IMR-90 (cell line): ENCODE measurements around the gene RAD51B. TPM values are rescaled to one million over a fixed set of nuclear protein-coding genes. Genes with fewer than 3 reads are reported as not detected.

Experiments
- ATAC-seq: fragments of 200-7000 bp; cut with Tn5 transposase; 2 replicates; pipeline ENCODE4 v1.9.1; 2020; ENCODE audit warnings: low read depth, mild to moderate bottlenecking, moderate library complexity
- BruUV-seq: library from RNA; stranded (reverse); fragments of 400-500 nt; replicated peaks from 2 replicates; lab custom pipeline; 2021; lab: Mats Ljungman, UMichigan
- CTCF ChIA-PET: fragments of 300-600 bp; formaldehyde crosslinking; extraction: SDS; loops from one replicate; lab custom pipeline; 2021; ENCODE audit warnings: antibody characterized with exemption; lab: Yijun Ruan, JAX
- POLR2A ChIA-PET: fragments of 300-600 bp; sonication (Branson Sonifier 250); formaldehyde crosslinking; loops from one replicate; lab custom pipeline; 2022; ENCODE audit warnings: antibody characterized with exemption; ENCODE audit not compliant: unreplicated experiment; lab: Charles Lee
- DNase-seq: peaks from one replicate; pipeline ENCODE4 v3.0.0; 2013
- H2AFZ ChIP-seq: replicated peaks from 2 replicates; pipeline ENCODE3; 2013; ENCODE audit warnings: low read length, mild to moderate bottlenecking; ENCODE audit not compliant: poor library complexity
- H2AK5ac ChIP-seq: 2 replicates; pipeline ENCODE4 v1.6.1; 2013; ENCODE audit warnings: low read depth, low read length, inconsistent platforms
- H2AK9ac ChIP-seq: replicated peaks from 2 replicates; pipeline ENCODE3; 2013; ENCODE audit warnings: mild to moderate bottlenecking, low read depth, low read length, moderate library complexity; ENCODE audit not compliant: poor library complexity
- H2BK120ac ChIP-seq: 2 replicates; pipeline ENCODE4 v1.6.1; 2013; ENCODE audit warnings: low read depth, low read length, inconsistent platforms
- H2BK15ac ChIP-seq: 3 replicates; pipeline ENCODE4 v1.6.1; 2013; ENCODE audit warnings: low read depth, low read length, inconsistent platforms
- H2BK20ac ChIP-seq: 2 replicates; pipeline ENCODE4 v1.6.1; 2013; ENCODE audit warnings: low read depth, mild to moderate bottlenecking, inconsistent platforms, low read length, moderate library complexity
- H2BK5ac ChIP-seq: 2 replicates; pipeline ENCODE4 v1.6.1; 2013; ENCODE audit warnings: mild to moderate bottlenecking, low read depth, low read length, inconsistent platforms; ENCODE audit not compliant: poor library complexity, severe bottlenecking
- H3K14ac ChIP-seq: replicated peaks from 2 replicates; pipeline ENCODE4 v1.6.1; 2013; ENCODE audit warnings: low read depth, low read length, inconsistent platforms
- H3K18ac ChIP-seq: 2 replicates; pipeline ENCODE4 v1.6.1; 2013; ENCODE audit warnings: low read depth, low read length, control low read depth
- H3K23ac ChIP-seq: 2 replicates; pipeline ENCODE4 v1.6.1; 2013; ENCODE audit warnings: low read depth, low read length, inconsistent platforms
- H3K27ac ChIP-seq: 2 replicates; pipeline ENCODE4 v1.5.1; 2013; ENCODE audit warnings: mild to moderate bottlenecking, control low read depth, low read length; ENCODE audit not compliant: insufficient read depth
- H3K27me3 ChIP-seq: 2 replicates; pipeline ENCODE4 v1.6.1; 2013; ENCODE audit warnings: low read length; ENCODE audit not compliant: control insufficient read depth, insufficient read depth
- H3K36me3 ChIP-seq: 2 replicates; pipeline ENCODE4 v1.6.1; 2013; ENCODE audit warnings: low read length, mixed read lengths; ENCODE audit not compliant: control insufficient read depth, insufficient read depth
- H3K4ac ChIP-seq: 2 replicates; pipeline ENCODE4 v1.6.1; 2013; ENCODE audit warnings: low read depth, low read length, inconsistent platforms
- H3K4me1 ChIP-seq: 2 replicates; pipeline ENCODE4 v1.6.1; 2013; ENCODE audit warnings: low read length, mixed read lengths; ENCODE audit not compliant: control insufficient read depth, insufficient read depth
- H3K4me2 ChIP-seq: 2 replicates; pipeline ENCODE4 v1.6.1; 2013; ENCODE audit warnings: low read depth, mild to moderate bottlenecking, control low read depth, low read length, moderate library complexity
- H3K4me3 ChIP-seq: 2 replicates; pipeline ENCODE4 v1.5.1; 2013; ENCODE audit warnings: low read depth, mild to moderate bottlenecking, control low read depth, low read length, moderate library complexity; ENCODE audit not compliant: insufficient read depth
- H3K56ac ChIP-seq: 2 replicates; pipeline ENCODE4 v1.6.1; 2013; ENCODE audit warnings: low read length, inconsistent platforms; ENCODE audit not compliant: insufficient read depth; ENCODE audit errors: extremely low read depth
- H3K79me1 ChIP-seq, 2 experiments: 2 replicates each; pipeline ENCODE4 v1.6.1; 2013; ENCODE audit warnings: low read length in 2 of 2, inconsistent platforms in 1 of 2, low read depth in 1 of 2
- H3K9ac ChIP-seq: 2 replicates; pipeline ENCODE4 v1.6.1; 2013; ENCODE audit warnings: low read depth, low read length, control low read depth
- H3K9me1 ChIP-seq: 2 replicates; pipeline ENCODE4 v1.6.1; 2013; ENCODE audit warnings: low read length, inconsistent platforms; ENCODE audit not compliant: insufficient read depth
- H3K9me3 ChIP-seq: 2 replicates; pipeline ENCODE4 v1.6.1; 2013; ENCODE audit warnings: low read length; ENCODE audit not compliant: control insufficient read depth, insufficient read depth
- H4K20me1 ChIP-seq: 2 replicates; pipeline ENCODE4 v1.6.1; 2013; ENCODE audit warnings: low read length, inconsistent platforms; ENCODE audit not compliant: insufficient read depth
- H4K5ac ChIP-seq: 2 replicates; pipeline ENCODE4 v1.6.1; 2013; ENCODE audit warnings: mild to moderate bottlenecking, low read depth, low read length, control low read depth
- H4K8ac ChIP-seq, 2 experiments: 2 replicates each; pipeline ENCODE4 v1.6.1; 2013; ENCODE audit warnings: low read depth in 2 of 2, low read length in 2 of 2, control low read depth in 1 of 2, inconsistent platforms in 1 of 2
- H4K91ac ChIP-seq: 2 replicates; pipeline ENCODE4 v1.6.1; 2013; ENCODE audit warnings: low read depth, low read length, inconsistent platforms; ENCODE audit not compliant: insufficient read depth
- CEBPB ChIP-seq: IDR thresholded peaks from 2 replicates; pipeline ENCODE4 v1.6.1; 2012; ENCODE audit warnings: low read depth, low read length, improper control_type of control experiment
- MAFK ChIP-seq: IDR thresholded peaks from 2 replicates; pipeline ENCODE4 v1.6.1; 2012; ENCODE audit warnings: low read depth, low read length, improper control_type of control experiment
- RCOR1 ChIP-seq: IDR thresholded peaks from 2 replicates; pipeline ENCODE4 v1.6.1; 2012; ENCODE audit warnings: mild to moderate bottlenecking, low read length, improper control_type of control experiment; ENCODE audit not compliant: insufficient replicate concordance
- SMC3 ChIP-seq: fragments of 150-350 bp; IDR thresholded peaks from 2 replicates; pipeline ENCODE4 v1.6.1; 2016; ENCODE audit warnings: low read depth, mild to moderate bottlenecking, antibody characterized with exemption, low read length, moderate library complexity
- WGBS, 2 experiments: methylation state at CpG; one replicate each; pipeline versions ENCODE4 v1.1.5 to v1.1.7; 2013; ENCODE audit warnings: missing lambda C conversion rate in 2 of 2; ENCODE audit not compliant: insufficient read length in 1 of 2; ENCODE audit errors: extremely low coverage in 2 of 2; 5-methylcytosine and 5-hydroxymethylcytosine counted together
- dilution Hi-C: fragments of 300-500 bp; cut with HindIII; formaldehyde crosslinking; loops from one replicate; pipeline ENCODE4 v1.14.3; 2018; ENCODE audit warnings: low sequenced_read_pairs; ENCODE audit not compliant: unreplicated experiment
- in situ Hi-C: fragments of 300-500 bp; cut with MboI; formaldehyde crosslinking; loops from 3 replicates; pipeline ENCODE4 v1.14.3; 2019; ENCODE audit warnings: low sequenced_read_pairs, inconsistent platforms, mixed read lengths
- intact Hi-C: fragments of 100-400 bp; cut with micrococcal nuclease; formaldehyde crosslinking; loops from 2 replicates; pipeline ENCODE4 v1.10.0; 2022
- polyA plus RNA-seq, 3 experiments: library from polyadenylated mRNA; depleted of rRNA; stranded (reverse); fragments of >200 nt; gene quantifications; 2 replicates each; pipeline ENCODE4 v1.2.3, GENCODE V29; 2012; ENCODE audit warnings: low replicate concordance in 1 of 3
- total RNA-seq: library from RNA; depleted of rRNA; stranded (reverse); fragments of >200 nt; gene quantifications from 2 replicates; pipeline ENCODE4 v1.2.3, GENCODE V29; 2012

The RAD51B gene
- total and polyA plus RNA-seq, 2 of the 4 experiments (the other 2 are of a cell fraction), result 5.1 to 18.8 TPM

DNA sequence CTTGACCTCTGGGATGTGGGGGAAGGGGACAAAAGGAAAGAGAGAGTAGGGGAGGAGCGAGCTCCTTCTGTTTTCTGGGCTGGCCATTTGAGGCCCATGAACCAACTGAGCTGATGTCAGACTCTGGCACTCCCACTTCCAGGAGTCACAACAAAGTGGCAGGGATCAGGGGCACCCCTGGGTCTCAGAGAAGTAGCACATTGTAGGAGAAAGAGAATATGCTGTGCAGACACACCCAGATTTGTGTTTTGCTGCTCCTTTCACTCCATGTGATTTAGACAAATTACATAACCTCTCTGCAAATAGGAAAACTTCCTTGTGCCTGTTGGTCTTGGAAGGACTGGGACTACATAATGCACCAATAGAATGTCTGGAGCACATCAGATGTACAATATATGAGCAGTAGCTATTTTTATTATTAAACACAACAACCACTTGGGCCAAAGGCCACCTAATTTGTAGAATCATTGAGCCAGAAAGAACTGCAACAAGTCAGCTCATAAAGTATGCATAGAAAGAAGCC, 707.8 kb downstream of the RAD51B start:
- Histone ChIP-seq H4K91ac (no peak overlapping the region), H2AK9ac (no peak overlapping the region), H3K9me3 (peaks cover 5% of the 10 kb centered on the region), H3K9ac (no peak overlapping the region), H2AFZ (no peak overlapping the region), H3K36me3 (no peaks in the 10 kb centered on the region), H3K56ac (no peak overlapping the region), H2BK15ac (no peak overlapping the region), H3K27ac (no peak overlapping the region), H2AK5ac (no peak overlapping the region), H3K79me1 (no peaks in the 10 kb centered on the region), H2BK5ac (no peak overlapping the region), H3K9me1 (peaks cover 3% of the 10 kb centered on the region; the same call in 1 of the 2 replicates), H3K27me3 (no peaks in the 10 kb centered on the region), H3K18ac (no peak overlapping the region), H3K4me3 (no peak overlapping the region), H4K8ac (no peak overlapping the region), H3K14ac (no peak overlapping the region; the same call in 1 of the 2 replicates), H2BK20ac (0 out of 2 replicates have a peak overlapping the region, but pooled peaks have one; percentile 52), H2BK120ac (no peak overlapping the region), H4K20me1 (no peaks in the 10 kb centered on the region), H3K23ac (no peak overlapping the region), H3K4ac (peak overlapping the region; percentile 48), H3K4me1 (peaks cover 5% of the 10 kb centered on the region), H3K4me2 (no peak overlapping the region), H4K5ac (no peak overlapping the region; the same call in 1 of the 2 replicates)
- ChIA-PET CTCF (interaction anchor here (0.6 to 0.7 kb wide), 2 partner anchors 153 to 290 kb away, joined by 3 read pairs; no protein-coding TSS in a partner anchor), POLR2A (no interaction called here)
- intact Hi-C loops, result no loop called here
- WGBS, 2 experiments, result no CpG with 5 or more reads among the region's 1 CpG
- in situ Hi-C loops, result no loop called here
- dilution Hi-C loops, result no loop called here
- ATAC-seq (no peak), DNase-seq (no peak)
- no peak for TF ChIP-seq CEBPB
- no peak for TF ChIP-seq RCOR1
- TF ChIP-seq MAFK, result no peak
- no peak for TF ChIP-seq SMC3
- no TSS peak for BruUV-seq
